Kidney glomerular epithelial cell (primary cell): ENCODE data around the gene IL31RA.
"Not testable (repeated sequence)": the region's sequence is repeated elsewhere in the genome, so short reads cannot be mapped to it uniquely, and the experiment has no call there.

Experiments
- DNase-seq: peaks from one replicate; lab custom pipeline; 2025; lab: John Stamatoyannopoulos, UW

The IL31RA gene

GRCh38 chr5:55926476-55926875 lies 75.3 kb downstream of the IL31RA start:
- DNase-seq, result no peak

GRCh38 chr5:55927861-55928655 lies 76.9 kb downstream of the IL31RA start:
- no peak for DNase-seq

- no peak for DNase-seq
These were observed 78.1 kb downstream of the IL31RA start for GRCh38 chr5:55929020-55929799.

- DNase-seq, result no peak
These were observed 81.5 kb downstream of the IL31RA start for GRCh38 chr5:55932700-55933099.

- DNase-seq, result no peak
These were observed 82.4 kb downstream of the IL31RA start for GRCh38 chr5:55933377-55934114.

- no peak for DNase-seq
These were observed 83.0 kb downstream of the IL31RA start for GRCh38 chr5:55934115-55934613.

GRCh38 chr5:55934720-55935119 lies 83.6 kb downstream of the IL31RA start:
- no peak for DNase-seq

- no peak for DNase-seq
These were observed 84.2 kb downstream of the IL31RA start for GRCh38 chr5:55935371-55935770.

- DNase-seq, result peak; percentile 58
These were observed 85.0 kb downstream of the IL31RA start for GRCh38 chr5:55936100-55936693.

GRCh38 chr5:55937598-55937997 lies 86.4 kb downstream of the IL31RA start:
- DNase-seq, result not testable (repeated sequence)

GRCh38 chr5:55941154-55941553 lies 90.0 kb downstream of the IL31RA start:
- DNase-seq, result not testable (repeated sequence)

- DNase-seq, result no peak
These were observed 108.1 kb downstream of the IL31RA start for GRCh38 chr5:55959208-55959607.

GRCh38 chr5:55960779-55961178 lies 109.6 kb downstream of the IL31RA start:
- DNase-seq, result no peak

- DNase-seq, result no peak
These were observed 114.4 kb downstream of the IL31RA start for GRCh38 chr5:55965525-55965924.

- DNase-seq, result no peak
These were observed 115.1 kb downstream of the IL31RA start for GRCh38 chr5:55966284-55966683.

GRCh38 chr5:55969956-55970355 lies 118.8 kb downstream of the IL31RA start:
- DNase-seq, result no peak
